Sigmoid colon (tissue), 7 donors: ENCODE results near the gene MRLN. TPM values are rescaled to one million over a fixed set of nuclear protein-coding genes. Genes with fewer than 3 reads are reported as not detected.

Experiments used
- DNase-seq: peaks from one replicate; pipeline ENCODE4 v3.0.0-alpha.2; 2019
- H3K27ac ChIP-seq, 4 donors: fragments of 200-600 bp; sonication (generic); one replicate each; pipeline ENCODE4 v1.5.1; 2016 to 2019; ENCODE audit warnings: mild to moderate bottlenecking in 1 of 4
- H3K27me3 ChIP-seq, 3 donors: fragments of 200-600 bp; sonication (generic); one replicate each; pipeline ENCODE4 v1.5.1; 2019; ENCODE audit warnings: mild to moderate bottlenecking in 1 of 3
- H3K36me3 ChIP-seq, 4 donors: fragments of 200-600 bp; sonication (generic); one replicate each; pipeline ENCODE4 v1.5.1; 2016 to 2019
- H3K4me1 ChIP-seq, 4 donors: fragments of 200-600 bp; sonication (generic); one replicate each; pipeline ENCODE4 v1.5.1; 2017 to 2019
- H3K4me3 ChIP-seq, 4 donors: fragments of 200-600 bp; sonication (generic); one replicate each; pipeline ENCODE4 v1.5.1; 2017 to 2019; ENCODE audit warnings: mild to moderate bottlenecking in 2 of 4, moderate library complexity in 1 of 4
- H3K9me3 ChIP-seq, 4 donors: fragments of 200-600 bp in 3 of 4; sonication (generic) in 3 of 4; one replicate each; pipeline versions ENCODE4 v1.5.1 to v1.6.1; 2013 to 2019
- CTCF ChIP-seq, 4 experiments: fragments of 450-650 bp in 3 of 4; fragments of 200-600 bp in 1 of 4; IDR thresholded peaks; one replicate each; pipeline ENCODE4 v1.5.1; 2016 to 2019; ENCODE audit warnings: antibody characterized with exemption in 4 of 4, mild to moderate bottlenecking in 3 of 4, moderate library complexity in 2 of 4
- EP300 ChIP-seq, 4 donors: sonication (generic); formaldehyde crosslinking; IDR thresholded peaks; one replicate each; pipeline ENCODE4 v1.6.1; 2017; ENCODE audit warnings: antibody characterized with exemption in 4 of 4
- POLR2A ChIP-seq, 2 donors: fragments of 450-650 bp; IDR thresholded peaks; one replicate each; pipeline ENCODE4 v1.6.1; 2016; ENCODE audit warnings: antibody characterized with exemption in 2 of 2, mild to moderate bottlenecking in 2 of 2, moderate library complexity in 2 of 2
- POLR2AphosphoS5 ChIP-seq, 4 donors: sonication (generic); formaldehyde crosslinking; IDR thresholded peaks; one replicate each; pipeline ENCODE4 v1.6.1; 2017; ENCODE audit warnings: antibody characterized with exemption in 4 of 4
- WGBS, 2 donors: extraction: QIAGEN DNeasy Blood & Tissue Kit; methylation state at CpG; one replicate each; pipeline ENCODE4 v1.1.7; 2013; 5-methylcytosine and 5-hydroxymethylcytosine counted together
- intact Hi-C: fragments of 100-400 bp; cut with DNase I; formaldehyde crosslinking; loops from one replicate; pipeline ENCODE4 v1.15.1; 2023
- polyA plus RNA-seq, 3 donors: library from polyadenylated mRNA; stranded (reverse); fragments of 200-250 nt; gene quantifications; one replicate each; pipeline ENCODE4 v1.2.3, GENCODE V29; 2013
- total RNA-seq, 4 donors: library from RNA; depleted of rRNA; stranded (reverse); fragments of >200 nt; gene quantifications; one replicate each; pipeline ENCODE4 v1.1.0, GENCODE V29; 2016
- donor health status: healthy with polysubstance abuse.
- donor health status: Bipolar disorder and iron deficiency.
- donor health status: healthy.

The MRLN gene
- not detected for total RNA-seq
- polyA plus RNA-seq, result not detected

GRCh38 chr10:59753267-59753666 is at the start of gene MRLN:
Gene MRLN (minus strand): TSS chr10:59753455.
- Histone ChIP-seq H3K27me3 (no peaks in the 10 kb centered on the region), H3K9me3 (no peaks in the 10 kb centered on the region), H3K4me3 (no peak within 1 kb of the TSS), H3K36me3 (no peaks in the 10 kb centered on the region), H3K4me1 (no peaks in the 10 kb centered on the region), H3K27ac (no peak within 1 kb of the TSS)
- WGBS, 2 donors, result 59 to 65% methylated on average over 3 of the region's 3 CpGs
- DNase-seq, result no peak
- intact Hi-C loops, result no loop called here
- TF ChIP-seq POLR2A (IDR thresholded peaks at IDR 0.05), result no peak
- TF ChIP-seq CTCF (IDR thresholded peaks at IDR 0.05), result no peak
- TF ChIP-seq POLR2AphosphoS5 (IDR thresholded peaks at IDR 0.05), result no peak
- TF ChIP-seq EP300 (IDR thresholded peaks at IDR 0.05), result no peak

GRCh38 chr10:59801171-59801570 is 47.9 kb upstream of the MRLN start:
- TF ChIP-seq EP300 (IDR thresholded peaks at IDR 0.05), result no peak
- TF ChIP-seq CTCF (IDR thresholded peaks at IDR 0.05), result no peak
- no peak for TF ChIP-seq POLR2A (IDR thresholded peaks at IDR 0.05)
- TF ChIP-seq POLR2AphosphoS5 (IDR thresholded peaks at IDR 0.05), result no peak
- Histone ChIP-seq H3K27me3 (no peaks in the 10 kb centered on the region), H3K4me1 (no peaks in the 10 kb centered on the region), H3K4me3 (no peak overlapping the region), H3K9me3 (no peaks in the 10 kb centered on the region), H3K36me3 (peaks cover 2 to 87% (median 39%) of the 10 kb centered on the region in 4 donors), H3K27ac (no peak overlapping the region)
- no peak for DNase-seq
- intact Hi-C loops, result loop anchor here (10.0 kb wide), 1 partner anchor 104 kb away; the partner anchor contains the start of gene CCDC6
- 90 to 91% methylated on average over 2 of the region's 2 CpGs for WGBS, 2 donors

GRCh38 chr10:59799421-59799820 is 46.2 kb upstream of the MRLN start:
- intact Hi-C loops, result no loop called here
- Histone ChIP-seq H3K4me3 (no peak overlapping the region), H3K4me1 (no peaks in the 10 kb centered on the region), H3K9me3 (no peaks in the 10 kb centered on the region), H3K27me3 (no peaks in the 10 kb centered on the region), H3K36me3 (peaks cover 0 to 78% (median 23%) of the 10 kb centered on the region in 4 donors), H3K27ac (no peak overlapping the region)
- WGBS, 2 donors, result 94 to 95% methylated on average over 1 of the region's 1 CpG
- TF ChIP-seq POLR2A (IDR thresholded peaks at IDR 0.05) (no peak), CTCF (IDR thresholded peaks at IDR 0.05) (no peak), POLR2AphosphoS5 (IDR thresholded peaks at IDR 0.05) (no peak), EP300 (IDR thresholded peaks at IDR 0.05) (no peak)
- DNase-seq, result no peak

- Histone ChIP-seq H3K4me3 (no peak overlapping the region), H3K27ac (no peak overlapping the region), H3K4me1 (peaks cover 0 to 11% (median 3%) of the 10 kb centered on the region in 4 donors), H3K9me3 (no peaks in the 10 kb centered on the region), H3K36me3 (peaks cover 15 to 71% (median 26%) of the 10 kb centered on the region in 4 donors), H3K27me3 (no peaks in the 10 kb centered on the region)
- intact Hi-C loops, result no loop called here
- DNase-seq, result no peak
- TF ChIP-seq EP300 (IDR thresholded peaks at IDR 0.05) (no peak), CTCF (IDR thresholded peaks at IDR 0.05) (no peak)
- WGBS, 2 donors, result 68 to 70% methylated on average over 2 of the region's 2 CpGs
These were observed 40.7 kb upstream of the MRLN start for GRCh38 chr10:59793919-59794318.

- H3K27me3 ChIP-seq, result no peaks in the 10 kb centered on the region
- TF ChIP-seq POLR2A (IDR thresholded peaks at IDR 0.05), result no peak
- no peak for TF ChIP-seq POLR2AphosphoS5 (IDR thresholded peaks at IDR 0.05)
- no peak for TF ChIP-seq CTCF (IDR thresholded peaks at IDR 0.05)
- no peak for TF ChIP-seq EP300 (IDR thresholded peaks at IDR 0.05)
- DNase-seq, result no peak
- no peak overlapping the region for H3K27ac ChIP-seq
- peaks cover 0 to 14% (median 3%) of the 10 kb centered on the region in 4 donors for H3K4me1 ChIP-seq
- WGBS, 2 donors, result 88 to 90% methylated on average over 13 of the region's 13 CpGs
- peaks cover 15 to 65% (median 27%) of the 10 kb centered on the region in 4 donors for H3K36me3 ChIP-seq
- no peaks in the 10 kb centered on the region for H3K9me3 ChIP-seq
- intact Hi-C loops, result no loop called here
- no peak overlapping the region for H3K4me3 ChIP-seq
These were observed 39.6 kb upstream of the MRLN start for GRCh38 chr10:59792812-59793211.
